GM23338 (cell line): Measurements from ENCODE around the gene CUX1.

Experiments
- CREB1 ChIP-seq: fragments of 250-450 bp; sonication (Bioruptor Pico); IDR thresholded peaks from 2 replicates; pipeline ENCODE4 v1.5.0; 2020; ENCODE audit warnings: low read depth, mild to moderate bottlenecking, moderate library complexity
- CTCF ChIP-seq, 2 experiments: fragments of 200-600 bp in 1 of 2; sonication (generic) in 1 of 2; conservative IDR thresholded peaks; 2 replicates each; pipeline versions ENCODE4 v1.5.1 to v1.6.1; 2016 to 2017; ENCODE audit warnings: antibody characterized with exemption in 2 of 2, low read depth in 2 of 2, mild to moderate bottlenecking in 2 of 2, moderate library complexity in 1 of 2
- EZH2 ChIP-seq: fragments of 200-600 bp; sonication (generic); IDR thresholded peaks from one replicate; pipeline ENCODE4 v1.8.0; 2017; ENCODE audit warnings: antibody characterized with exemption, mild to moderate bottlenecking, low read depth; ENCODE audit not compliant: unreplicated experiment
- EZH2phosphoT487 ChIP-seq: fragments of 200-600 bp; sonication (generic); IDR thresholded peaks from one replicate; pipeline ENCODE4 v1.8.1; 2018; ENCODE audit warnings: antibody characterized with exemption; ENCODE audit not compliant: unreplicated experiment
- JUNB ChIP-seq: IDR thresholded peaks from one replicate; pipeline ENCODE4 v1.6.1; 2016; ENCODE audit warnings: antibody characterized with exemption; ENCODE audit not compliant: unreplicated experiment
- POLR2AphosphoS5 ChIP-seq: IDR thresholded peaks from 2 replicates; pipeline ENCODE4 v1.6.1; 2016; ENCODE audit warnings: antibody characterized with exemption, low read depth
- REST ChIP-seq: IDR thresholded peaks from one replicate; pipeline ENCODE4 v1.6.1; 2018; ENCODE audit warnings: antibody characterized with exemption; ENCODE audit not compliant: unreplicated experiment
- STAT1 ChIP-seq: IDR thresholded peaks from one replicate; pipeline ENCODE4 v1.6.1; 2016; ENCODE audit warnings: antibody characterized with exemption; ENCODE audit not compliant: unreplicated experiment
- ZNF114 ChIP-seq: fragments of 250-450 bp; sonication (Bioruptor Pico); IDR thresholded peaks from 2 replicates; pipeline ENCODE4 v1.5.0; 2020; ENCODE audit warnings: mild to moderate bottlenecking, moderate library complexity

GRCh38 chr7:102049765-102050164 is 232.3 kb downstream of the CUX1 start:
- TF ChIP-seq CTCF (conservative IDR thresholded peaks at IDR 0.05; ENCODE audit: low read depth in 2 of 2) (no peak), JUNB (no peak), ZNF114 (CRISPR knock-in tag) (no peak), EZH2 (no peak), REST (no peak), POLR2AphosphoS5 (no peak), CREB1 (no peak), STAT1 (no peak), EZH2phosphoT487 (no peak)
